ENCODE measurements around the gene ERBB2.
A peak's percentile ranks its signal among the peaks of the same experiment; 100 is the strongest.

The ERBB2 gene

DNA sequence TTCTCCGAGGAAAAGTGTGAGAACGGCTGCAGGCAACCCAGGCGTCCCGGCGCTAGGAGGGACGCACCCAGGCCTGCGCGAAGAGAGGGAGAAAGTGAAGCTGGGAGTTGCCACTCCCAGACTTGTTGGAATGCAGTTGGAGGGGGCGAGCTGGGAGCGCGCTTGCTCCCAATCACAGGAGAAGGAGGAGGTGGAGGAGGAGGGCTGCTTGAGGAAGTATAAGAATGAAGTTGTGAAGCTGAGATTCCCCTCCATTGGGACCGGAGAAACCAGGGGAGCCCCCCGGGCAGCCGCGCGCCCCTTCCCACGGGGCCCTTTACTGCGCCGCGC, at the start of gene ERBB2:
TSS of gene ERBB2 (plus strand) at position 247 of the 330 bp plus-strand sequence. CDS start 175 bp downstream, outside the sequence.
- DNase-seq (ENCODE audit: low read depth): no peak

DNA sequence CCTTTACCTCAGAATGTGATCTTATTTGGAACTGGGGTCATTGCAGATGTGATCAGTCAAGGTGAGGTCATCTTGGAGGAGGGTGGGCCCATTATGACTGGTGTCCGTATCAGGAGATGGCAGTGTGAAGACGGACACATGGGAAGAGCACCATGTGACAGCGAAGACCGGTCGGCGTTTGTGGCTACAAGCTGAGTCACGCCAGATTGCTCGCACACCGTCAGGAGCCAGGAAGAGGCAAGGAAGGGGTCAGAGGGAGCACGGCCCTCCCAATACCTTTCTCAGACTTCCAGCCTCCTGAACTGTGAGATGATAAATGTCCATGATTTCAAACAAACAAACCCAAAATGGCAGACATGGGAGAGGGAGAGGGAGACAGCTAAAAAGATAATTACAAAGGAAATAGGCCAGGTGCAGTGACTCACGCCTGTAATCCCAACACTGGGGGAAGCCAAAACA, 49.7 kb upstream of the ERBB2 start:
- no peak for DNase-seq (ENCODE audit: low read depth)

GRCh38 chr17:39651923-39652586, 47.8 kb upstream of the ERBB2 start:
- DNase-seq (ENCODE audit: low read depth): no peak

- DNase-seq (ENCODE audit: low read depth): no peak
Observed at GRCh38 chr17:39652587-39653315, 47.1 kb upstream of the ERBB2 start.

DNA sequence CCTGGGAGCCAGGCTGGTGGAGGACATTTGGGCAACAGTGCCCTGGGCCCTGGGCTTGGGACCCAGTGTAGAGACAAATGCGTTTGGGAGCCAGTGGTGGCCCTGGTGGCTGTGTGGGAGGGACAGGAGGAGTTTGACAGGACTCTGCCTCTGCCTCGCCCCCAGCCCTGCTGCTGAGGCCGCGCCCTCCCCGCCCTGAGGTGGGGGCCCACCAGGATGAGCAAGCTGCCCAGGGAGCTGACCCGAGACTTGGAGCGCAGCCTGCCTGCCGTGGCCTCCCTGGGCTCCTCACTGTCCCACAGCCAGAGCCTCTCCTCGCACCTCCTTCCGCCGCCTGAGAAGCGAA, 46.6 kb upstream of the ERBB2 start:
- no peak for DNase-seq (ENCODE audit: low read depth)

GRCh38 chr17:39653662-39654331, 46.1 kb upstream of the ERBB2 start:
- DNase-seq (ENCODE audit: low read depth): peak; percentile 74

GRCh38 chr17:39655105-39655504, 44.8 kb upstream of the ERBB2 start:
- DNase-seq (ENCODE audit: low read depth): no peak

DNA sequence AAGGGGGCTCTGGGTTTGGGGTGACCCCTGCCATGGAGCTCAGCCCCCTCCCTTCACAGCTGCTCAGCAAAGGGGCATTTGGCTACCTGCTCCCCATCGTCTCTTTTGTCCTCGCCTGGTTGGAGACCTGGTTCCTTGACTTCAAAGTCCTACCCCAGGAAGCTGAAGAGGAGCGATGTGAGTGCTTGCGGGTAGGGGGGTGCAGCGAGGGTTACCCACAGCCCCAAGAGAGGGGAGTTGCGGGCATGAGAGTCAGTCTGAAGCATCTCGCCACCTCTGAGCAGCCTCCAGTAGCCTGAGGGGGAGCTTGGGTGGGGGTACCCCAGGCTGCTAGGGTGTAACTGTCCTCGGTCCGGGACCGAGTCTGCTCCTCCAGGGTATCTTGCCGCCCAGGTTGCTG, 41.5 kb upstream of the ERBB2 start:
- DNase-seq (ENCODE audit: low read depth): no peak

GRCh38 chr17:39658760-39659159, 41.1 kb upstream of the ERBB2 start:
- DNase-seq (ENCODE audit: low read depth): no peak

- no peak for DNase-seq (ENCODE audit: low read depth)
Observed at GRCh38 chr17:39659279-39660010, 40.4 kb upstream of the ERBB2 start.

GRCh38 chr17:39660011-39660360, 39.9 kb upstream of the ERBB2 start:
- DNase-seq (ENCODE audit: low read depth): no peak

GRCh38 chr17:39660397-39661385, 39.2 kb upstream of the ERBB2 start:
- no peak for DNase-seq (ENCODE audit: low read depth)

DNA sequence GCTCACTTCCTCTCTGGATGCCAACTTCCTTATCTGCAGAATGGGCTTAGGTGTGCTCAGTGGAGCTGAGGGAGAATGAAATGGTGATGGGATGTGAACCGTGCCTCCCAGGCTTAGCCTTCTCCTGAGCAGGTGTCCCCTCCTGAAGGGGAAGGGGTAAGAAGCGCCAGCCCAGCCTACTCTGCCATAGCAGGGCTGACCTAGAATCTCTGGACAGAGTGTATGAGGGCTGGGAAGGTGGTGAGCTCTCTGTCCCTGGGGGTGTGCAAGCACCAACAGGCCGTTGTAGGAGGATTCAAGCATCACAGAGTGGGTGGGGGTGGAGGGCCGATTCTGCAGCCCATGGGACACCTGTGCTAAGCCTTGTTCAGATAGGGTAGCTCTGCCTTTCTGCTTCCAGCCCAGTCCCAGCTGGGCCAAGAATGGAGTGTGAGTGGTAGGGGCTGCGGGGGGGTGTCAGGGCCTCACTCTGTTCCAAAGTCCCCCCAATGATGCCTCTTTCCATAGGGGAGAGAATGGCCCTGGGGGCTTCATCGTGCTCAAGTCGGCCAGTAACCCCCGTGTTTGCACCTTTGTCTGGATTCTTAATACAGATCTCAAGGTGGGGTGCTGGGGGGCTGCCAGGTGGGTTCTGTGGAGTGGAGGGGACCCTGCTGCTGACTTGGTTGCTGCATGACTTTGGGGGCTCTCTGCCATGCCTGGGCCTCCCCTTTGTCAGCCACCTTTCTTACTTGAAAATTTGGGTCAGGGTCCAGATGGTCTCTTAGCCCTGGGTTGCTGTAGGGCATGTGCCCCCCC, 37.9 kb upstream of the ERBB2 start:
- no peak for DNase-seq (ENCODE audit: low read depth)

- DNase-seq (ENCODE audit: low read depth): no peak
Observed at GRCh38 chr17:39662551-39663339, 37.1 kb upstream of the ERBB2 start.

DNA sequence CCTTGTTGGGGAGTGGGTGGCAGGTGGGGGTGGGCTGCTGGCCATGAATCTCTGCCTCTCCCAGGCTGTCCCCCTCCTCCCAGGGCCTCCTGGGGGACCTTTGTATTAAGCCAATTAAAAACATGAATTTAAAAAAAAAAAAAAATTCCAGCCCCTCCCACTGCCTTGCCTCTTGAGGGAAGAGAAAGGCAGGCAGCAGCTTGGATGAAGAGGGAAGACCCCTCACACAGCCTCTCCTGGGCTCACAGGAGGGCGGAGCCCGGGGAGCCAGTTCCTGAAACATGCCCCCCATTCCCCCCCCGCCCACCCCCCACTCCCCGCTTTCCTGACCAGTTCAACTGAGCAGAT, 36.5 kb upstream of the ERBB2 start:
- DNase-seq (ENCODE audit: low read depth): no peak

GRCh38 chr17:39663688-39664580, 35.9 kb upstream of the ERBB2 start:
- DNase-seq (ENCODE audit: low read depth): no peak

DNA sequence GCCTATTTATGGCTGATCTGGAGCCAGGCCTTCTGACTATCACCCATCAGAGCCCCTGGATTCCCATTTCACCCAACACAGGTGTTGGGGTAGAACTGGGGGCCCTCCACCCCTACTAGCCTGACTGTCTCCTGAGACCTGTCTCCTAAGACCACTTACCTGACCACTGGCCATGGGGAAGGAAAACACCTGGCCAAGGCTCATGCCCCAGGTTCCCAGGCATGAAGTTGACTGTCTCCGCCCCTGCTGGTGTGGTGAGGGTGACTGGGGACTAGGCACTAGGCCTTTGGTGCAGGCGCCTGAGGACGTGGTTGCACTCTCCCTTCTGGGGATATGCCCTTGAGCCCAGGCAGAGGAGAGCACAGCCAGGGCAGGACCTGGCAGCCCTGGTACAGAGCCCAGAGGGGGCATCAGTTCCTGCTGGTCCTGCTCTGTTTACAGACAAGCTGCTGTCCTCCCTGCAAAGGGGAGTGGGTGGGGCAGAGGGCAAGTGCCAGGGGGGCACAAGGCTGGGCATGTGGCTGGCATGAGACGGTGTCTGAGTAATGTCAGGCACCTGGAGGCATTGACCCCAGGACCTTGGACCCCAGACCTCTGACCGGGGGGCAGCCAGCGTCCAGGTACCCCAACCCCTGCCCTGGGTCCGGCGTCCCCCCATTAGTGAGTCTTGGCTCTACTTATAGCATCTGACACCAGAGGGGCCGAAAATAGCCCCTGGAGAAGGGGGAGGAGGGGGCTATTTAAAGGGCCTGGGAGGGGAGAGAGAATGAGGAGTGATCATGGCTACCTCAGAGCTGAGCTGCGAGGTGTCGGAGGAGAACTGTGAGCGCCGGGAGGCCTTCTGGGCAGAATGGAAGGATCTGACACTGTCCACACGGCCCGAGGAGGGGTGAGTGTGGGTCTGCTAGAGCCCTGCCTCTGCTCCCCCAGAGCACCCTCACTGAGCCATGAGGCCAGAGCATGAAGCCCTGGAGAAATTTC, 35.0 kb upstream of the ERBB2 start, which contains the start of gene TCAP:
TSS of gene TCAP (plus strand) at position 769 of the 981 bp plus-strand sequence. CDS start at position 780, 11 bp downstream.
- no peak for DNase-seq (ENCODE audit: low read depth)
